IPS-20b (cell line): ENCODE data around the gene PSEN1.

Experiments used
- H3K27ac ChIP-seq: one replicate; pipeline ENCODE4 v1.5.1; 2013; ENCODE audit warnings: low read length
- H3K27me3 ChIP-seq: 2 replicates; pipeline ENCODE4 v1.6.1; 2013; ENCODE audit warnings: mild to moderate bottlenecking, low read length, inconsistent platforms; ENCODE audit not compliant: insufficient read depth
- H3K36me3 ChIP-seq: 2 replicates; pipeline ENCODE4 v1.6.1; 2013; ENCODE audit warnings: low read depth, mild to moderate bottlenecking, inconsistent platforms, low read length, moderate library complexity; ENCODE audit not compliant: insufficient read depth
- H3K4me1 ChIP-seq: 2 replicates; pipeline ENCODE4 v1.6.1; 2013; ENCODE audit warnings: mild to moderate bottlenecking, control low read depth, inconsistent platforms, low read length, moderate library complexity; ENCODE audit not compliant: insufficient read depth
- H3K4me3 ChIP-seq: 2 replicates; pipeline ENCODE4 v1.5.1; 2013; ENCODE audit warnings: mild to moderate bottlenecking, low read length, inconsistent platforms
- H3K9ac ChIP-seq: 2 replicates; pipeline ENCODE4 v1.6.1; 2013; ENCODE audit warnings: low read depth, mild to moderate bottlenecking, inconsistent platforms, low read length, moderate library complexity
- H3K9me3 ChIP-seq: 2 replicates; pipeline ENCODE4 v1.6.1; 2013; ENCODE audit warnings: mild to moderate bottlenecking, low read depth, low read length, inconsistent platforms; ENCODE audit not compliant: insufficient read depth

The PSEN1 gene

DNA sequence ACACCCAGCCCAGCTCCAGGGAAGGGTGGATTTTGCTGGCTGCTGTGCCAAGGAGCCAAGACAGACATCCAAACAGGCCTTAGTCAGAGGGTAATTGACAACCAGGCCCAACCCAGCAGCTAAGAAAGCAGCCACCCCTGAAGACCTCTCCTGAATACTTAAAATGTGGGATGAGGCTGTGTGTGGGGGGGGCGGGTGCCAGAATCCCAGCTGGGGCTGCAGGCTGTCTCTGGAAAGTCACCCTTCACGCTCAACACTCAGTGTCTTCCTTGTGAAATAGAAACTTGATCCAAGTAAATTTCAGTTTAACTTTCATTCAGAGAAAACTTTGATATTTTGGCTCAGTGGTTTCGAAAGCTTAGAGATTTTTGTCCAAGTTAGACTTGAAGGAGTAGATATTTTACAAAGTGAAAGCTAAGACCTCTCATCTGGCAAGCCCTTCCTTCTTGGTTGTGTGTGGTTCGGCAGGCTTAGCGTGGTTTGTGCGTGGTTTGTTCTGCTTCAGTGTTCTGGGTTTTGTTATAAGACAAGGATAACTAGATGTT is 106.1 kb downstream of the PSEN1 start:
- peaks cover 11% of the 10 kb centered on the region for H3K4me1 ChIP-seq
- H3K9ac ChIP-seq, result no peak overlapping the region
- no peak overlapping the region for H3K4me3 ChIP-seq
- 0 out of 2 replicates have a peak, but pooled peaks cover 3% of the 10 kb centered on the region for H3K36me3 ChIP-seq
- H3K9me3 ChIP-seq, result no peaks in the 10 kb centered on the region
- H3K27ac ChIP-seq, result no peak overlapping the region
- H3K27me3 ChIP-seq, result peaks cover 37% of the 10 kb centered on the region

DNA sequence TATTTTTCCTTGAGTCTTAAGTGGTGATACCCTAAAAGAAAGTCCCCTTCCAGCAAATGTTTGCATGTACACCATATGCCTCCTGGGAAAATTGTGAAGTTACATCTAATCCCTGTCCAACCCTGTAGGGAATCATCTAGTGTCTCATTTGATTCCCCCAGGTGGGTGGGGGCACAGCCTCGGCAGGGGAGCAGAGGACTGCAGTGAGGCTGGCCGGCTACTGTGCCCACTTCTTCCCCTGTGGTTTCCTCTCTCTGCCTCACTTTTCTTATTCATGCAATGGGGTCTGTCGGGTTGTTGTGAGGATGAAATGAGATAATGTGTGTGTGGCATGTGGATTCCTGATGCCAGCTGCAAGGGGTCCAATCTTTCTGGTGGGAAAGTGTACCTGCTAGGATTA is 107.0 kb downstream of the PSEN1 start:
- no peaks in the 10 kb centered on the region for H3K9me3 ChIP-seq
- H3K4me1 ChIP-seq, result peaks cover 11% of the 10 kb centered on the region
- no peak overlapping the region for H3K27ac ChIP-seq
- 0 out of 2 replicates have a peak, but pooled peaks cover 3% of the 10 kb centered on the region for H3K36me3 ChIP-seq
- peaks cover 28% of the 10 kb centered on the region for H3K27me3 ChIP-seq
- H3K4me3 ChIP-seq, result no peak overlapping the region
- H3K9ac ChIP-seq, result no peak overlapping the region

DNA sequence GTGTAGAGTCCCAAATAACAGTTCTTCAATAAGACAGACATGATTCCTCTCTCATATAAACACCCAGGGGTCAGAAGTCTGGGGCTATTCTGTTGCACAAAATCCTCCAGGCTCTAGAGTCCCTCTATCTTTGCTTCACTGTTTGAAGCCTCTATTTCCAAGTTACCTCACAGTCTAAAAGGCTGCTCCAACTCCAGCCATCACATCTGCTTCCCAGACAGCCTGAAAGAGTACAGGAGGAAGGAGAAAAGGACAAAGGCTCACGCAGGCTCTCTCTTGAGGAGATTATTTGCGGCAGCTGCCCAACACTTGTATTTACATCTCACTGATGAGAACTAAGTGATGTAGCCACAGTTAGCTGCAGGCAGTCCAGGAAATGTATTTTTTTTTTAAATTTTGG is 107.4 kb downstream of the PSEN1 start:
- H3K27ac ChIP-seq, result no peak overlapping the region
- H3K27me3 ChIP-seq, result peaks cover 24% of the 10 kb centered on the region
- H3K4me3 ChIP-seq, result no peak overlapping the region
- H3K36me3 ChIP-seq, result 0 out of 2 replicates have a peak, but pooled peaks cover 3% of the 10 kb centered on the region
- H3K4me1 ChIP-seq, result peaks cover 6% of the 10 kb centered on the region
- H3K9me3 ChIP-seq, result no peaks in the 10 kb centered on the region
- H3K9ac ChIP-seq, result no peak overlapping the region

DNA sequence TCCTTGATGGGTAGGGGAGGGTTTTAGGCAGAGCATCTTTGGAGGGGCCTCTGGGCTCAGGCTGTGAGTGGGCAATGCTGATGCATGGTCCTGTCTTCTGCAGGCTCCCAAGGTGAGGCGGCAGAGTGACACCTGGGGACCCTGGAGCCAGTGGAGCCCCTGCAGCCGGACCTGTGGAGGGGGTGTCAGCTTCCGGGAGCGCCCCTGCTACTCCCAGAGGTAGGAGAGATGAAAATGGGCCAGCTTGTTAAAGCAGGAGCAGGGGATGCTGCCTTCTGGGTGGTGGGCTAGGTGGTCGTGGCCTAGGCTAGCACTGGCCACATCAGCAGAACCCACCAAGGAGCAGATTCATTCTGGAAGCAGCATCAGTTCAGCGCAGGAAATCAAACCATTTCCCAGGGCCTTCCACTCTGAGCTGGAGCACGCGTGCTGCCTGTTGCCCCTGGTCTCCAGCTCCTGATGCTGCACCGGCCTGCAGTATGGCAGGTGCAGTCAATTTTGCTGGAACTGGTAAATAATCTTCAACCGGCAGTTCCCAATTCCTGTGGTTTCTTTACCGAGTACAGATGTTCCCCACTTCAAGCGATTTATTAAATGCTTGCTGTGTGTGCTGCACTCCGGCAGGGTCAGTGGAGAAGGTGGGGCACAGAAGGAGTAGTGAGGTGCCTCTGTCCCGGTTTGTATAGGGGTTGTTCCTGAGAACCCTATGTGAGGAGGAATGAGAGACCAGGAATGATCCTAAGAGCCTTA is 108.4 kb downstream of the PSEN1 start:
- Histone ChIP-seq H3K4me3 (peak overlapping the region; percentile 51; the same call in 1 of the 2 replicates), H3K9ac (no peak overlapping the region), H3K27me3 (peaks cover 15% of the 10 kb centered on the region), H3K36me3 (0 out of 2 replicates have a peak, but pooled peaks cover 3% of the 10 kb centered on the region), H3K27ac (no peak overlapping the region), H3K4me1 (no peaks in the 10 kb centered on the region), H3K9me3 (no peaks in the 10 kb centered on the region)

DNA sequence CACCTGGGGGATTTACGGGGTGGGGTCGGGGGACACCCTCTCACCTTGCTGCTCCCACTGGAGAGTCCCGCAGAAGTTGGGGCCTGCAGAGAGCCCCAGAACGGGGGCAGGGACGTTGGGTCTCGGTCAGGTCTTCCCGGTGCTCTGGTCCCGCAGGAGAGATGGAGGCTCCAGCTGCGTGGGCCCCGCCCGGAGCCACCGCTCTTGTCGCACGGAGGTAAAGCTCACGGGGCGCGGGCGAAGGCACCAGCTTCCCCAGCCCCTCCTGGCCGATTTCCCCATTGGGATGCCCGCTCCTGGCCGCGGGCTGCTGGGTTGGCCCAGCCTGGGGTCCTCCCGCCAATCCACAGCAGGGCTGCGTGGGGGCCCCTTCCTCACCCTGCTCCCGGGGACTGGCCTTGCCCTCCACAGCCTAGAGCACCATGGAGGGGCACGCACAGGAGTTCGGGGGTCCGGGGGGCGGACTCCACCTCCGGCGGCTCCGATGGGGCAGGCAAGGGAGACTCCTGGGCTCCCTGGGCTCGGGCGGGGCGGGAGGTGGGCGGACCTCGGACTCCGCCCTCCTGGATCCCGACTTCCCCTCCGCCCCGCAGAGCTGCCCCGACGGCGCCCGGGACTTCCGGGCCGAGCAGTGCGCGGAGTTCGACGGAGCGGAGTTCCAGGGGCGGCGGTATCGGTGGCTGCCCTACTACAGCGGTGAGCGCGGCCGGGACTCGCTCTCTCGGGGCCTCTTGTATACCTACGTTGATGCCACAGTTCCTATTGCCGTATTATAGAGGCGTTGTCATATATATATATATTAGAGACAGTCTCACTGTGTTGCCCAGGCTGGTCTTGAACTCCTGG is 109.4 kb downstream of the PSEN1 start:
- H3K9me3 ChIP-seq, result no peaks in the 10 kb centered on the region
- no peak overlapping the region for H3K9ac ChIP-seq
- no peaks in the 10 kb centered on the region for H3K4me1 ChIP-seq
- peak overlapping the region; percentile 51; the same call in 1 of the 2 replicates for H3K4me3 ChIP-seq
- H3K27ac ChIP-seq, result no peak overlapping the region
- peaks cover 5% of the 10 kb centered on the region; the same call in 1 of the 2 replicates for H3K27me3 ChIP-seq
- H3K36me3 ChIP-seq, result 0 out of 2 replicates have a peak, but pooled peaks cover 3% of the 10 kb centered on the region

DNA sequence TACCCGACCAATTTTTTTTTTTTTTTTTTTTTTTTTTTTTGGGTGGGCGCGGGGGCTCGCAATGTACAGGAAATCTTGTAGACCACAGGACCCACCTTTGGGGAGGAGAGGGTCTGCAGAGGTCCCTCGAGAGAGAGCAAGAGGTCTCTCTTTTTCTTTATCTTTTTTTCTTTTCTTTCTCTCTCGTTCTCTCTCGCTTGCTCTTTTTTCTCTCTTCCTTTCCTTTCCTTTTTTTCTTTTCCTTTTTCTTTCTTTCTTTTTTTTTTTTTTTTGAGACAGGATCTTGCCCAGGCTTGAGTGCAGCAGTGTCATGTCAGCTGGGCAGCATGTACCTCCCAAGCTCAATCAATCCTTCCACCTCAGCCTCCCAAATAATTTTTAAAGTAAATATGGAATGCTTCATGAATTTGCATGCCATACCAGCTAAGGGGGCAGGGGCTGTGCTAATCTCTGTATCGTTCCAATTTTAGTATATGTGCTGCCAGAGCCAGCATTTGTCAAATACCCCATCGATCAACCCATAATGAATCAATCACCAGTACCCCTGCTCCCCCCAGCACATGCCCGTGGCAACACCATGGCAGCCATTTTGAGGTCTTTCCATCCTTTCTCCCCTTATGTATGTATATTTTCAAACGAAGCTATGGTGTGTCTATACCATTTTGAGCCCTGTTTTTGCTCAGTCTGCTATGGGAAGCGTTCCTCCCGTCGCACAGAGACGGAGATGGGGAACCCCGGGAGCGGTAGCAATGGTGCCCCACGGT is 110.3 kb downstream of the PSEN1 start:
- no peak overlapping the region for H3K9ac ChIP-seq

DNA sequence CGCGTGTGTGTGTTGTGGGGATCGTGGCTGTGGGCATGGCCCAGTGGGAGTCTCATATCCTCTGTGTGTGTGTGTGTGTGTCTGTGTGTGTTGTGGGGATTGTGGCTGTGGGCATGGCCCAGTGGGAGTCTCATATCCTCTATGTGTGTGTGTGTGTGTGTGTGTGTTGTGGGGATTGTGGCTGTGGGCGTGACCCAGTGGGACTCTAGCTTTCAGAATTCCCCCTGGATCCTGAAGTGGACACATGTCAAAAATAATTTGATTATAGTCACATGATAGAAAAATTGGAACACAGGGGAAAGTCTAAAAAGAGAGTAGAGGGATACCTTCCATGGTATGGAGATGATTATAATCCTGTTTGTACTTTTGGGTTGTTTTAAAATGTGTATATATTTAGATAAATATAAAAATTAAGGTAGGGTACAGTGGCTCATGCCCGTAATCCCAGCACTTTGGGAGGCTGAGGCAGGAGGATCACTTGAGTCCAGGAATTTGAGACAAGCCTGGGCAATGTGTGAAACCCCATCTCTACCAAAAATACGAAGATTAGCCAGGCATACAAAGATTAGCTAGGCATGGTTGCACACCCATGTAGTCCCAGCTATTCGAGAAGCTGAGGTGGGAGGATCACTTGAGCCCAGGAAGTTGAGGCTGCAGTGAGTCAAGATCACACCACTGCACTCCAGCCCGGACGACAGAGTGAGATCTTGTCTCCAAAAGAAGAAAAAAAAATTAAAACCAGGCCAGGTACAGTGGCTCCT is 112.0 kb downstream of the PSEN1 start:
- Histone ChIP-seq H3K4me1 (no peaks in the 10 kb centered on the region), H3K9me3 (no peaks in the 10 kb centered on the region), H3K36me3 (0 out of 2 replicates have a peak, but pooled peaks cover 3% of the 10 kb centered on the region), H3K27ac (no peak overlapping the region), H3K9ac (no peak overlapping the region), H3K4me3 (no peak overlapping the region), H3K27me3 (no peaks in the 10 kb centered on the region)

More for the DNA sequence above, 110.3 kb downstream of the PSEN1 start:
- Histone ChIP-seq H3K4me3 (peak overlapping the region; percentile 51; the same call in 1 of the 2 replicates), H3K36me3 (0 out of 2 replicates have a peak, but pooled peaks cover 3% of the 10 kb centered on the region), H3K4me1 (no peaks in the 10 kb centered on the region), H3K9me3 (no peaks in the 10 kb centered on the region), H3K27me3 (no peaks in the 10 kb centered on the region), H3K27ac (no peak overlapping the region)

DNA sequence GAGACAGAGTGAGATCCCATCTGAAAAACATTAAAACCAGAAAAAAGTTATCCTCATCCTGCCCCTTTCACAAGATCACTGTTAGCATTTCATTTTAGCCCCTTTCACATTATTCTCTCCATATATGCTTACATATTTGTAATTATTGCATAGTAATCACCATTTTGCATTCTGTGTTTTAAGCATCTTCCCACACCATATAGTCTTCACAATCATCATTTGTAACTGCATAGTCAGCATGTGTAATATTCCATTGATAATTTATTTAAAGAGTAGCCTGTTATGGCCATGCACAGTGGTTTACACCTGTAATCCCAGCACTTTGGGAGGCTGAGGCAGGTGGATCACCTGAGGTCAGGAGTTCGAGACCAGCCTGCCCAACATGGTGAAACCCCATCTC is 112.8 kb downstream of the PSEN1 start:
- Histone ChIP-seq H3K27me3 (no peaks in the 10 kb centered on the region), H3K9ac (no peak overlapping the region), H3K36me3 (no peaks in the 10 kb centered on the region), H3K9me3 (no peaks in the 10 kb centered on the region), H3K27ac (no peak overlapping the region), H3K4me1 (no peaks in the 10 kb centered on the region), H3K4me3 (no peak overlapping the region)

DNA sequence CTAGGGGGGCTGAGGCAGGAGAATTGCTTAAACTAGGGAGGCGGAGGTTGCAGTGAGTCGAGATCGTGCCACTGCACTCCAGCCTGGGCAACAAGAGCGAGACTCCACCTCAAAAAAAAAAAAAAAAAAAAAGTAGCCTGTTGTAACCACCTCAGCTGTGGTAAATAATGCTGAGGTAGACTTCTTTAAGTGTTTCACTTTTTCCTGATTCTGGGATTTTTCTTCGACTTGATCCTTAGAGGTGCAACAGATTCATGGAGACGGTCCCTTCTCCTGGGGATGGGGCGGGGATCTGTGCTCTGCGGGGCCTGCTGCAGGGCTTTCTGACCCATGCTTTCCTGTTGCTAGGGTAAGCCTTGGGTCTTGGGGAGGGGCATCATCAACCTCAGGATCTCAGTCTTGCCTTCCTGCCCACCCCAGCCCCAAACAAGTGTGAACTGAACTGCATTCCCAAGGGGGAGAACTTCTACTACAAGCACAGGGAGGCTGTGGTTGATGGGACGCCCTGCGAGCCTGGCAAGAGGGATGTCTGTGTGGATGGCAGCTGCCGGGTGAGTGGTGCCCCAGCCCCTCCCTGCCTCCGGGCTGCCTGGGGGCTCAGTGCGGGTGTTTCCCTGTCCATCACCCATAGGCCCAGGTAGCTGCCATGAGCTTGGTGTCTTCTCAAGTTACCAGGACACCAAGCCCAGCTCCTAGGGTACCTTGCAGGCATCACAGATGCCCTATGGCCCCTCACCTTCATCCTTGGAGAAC is 113.4 kb downstream of the PSEN1 start:
- Histone ChIP-seq H3K9ac (no peak overlapping the region), H3K4me1 (no peaks in the 10 kb centered on the region), H3K27ac (no peak overlapping the region), H3K4me3 (no peak overlapping the region), H3K36me3 (no peaks in the 10 kb centered on the region), H3K9me3 (no peaks in the 10 kb centered on the region), H3K27me3 (no peaks in the 10 kb centered on the region)

DNA sequence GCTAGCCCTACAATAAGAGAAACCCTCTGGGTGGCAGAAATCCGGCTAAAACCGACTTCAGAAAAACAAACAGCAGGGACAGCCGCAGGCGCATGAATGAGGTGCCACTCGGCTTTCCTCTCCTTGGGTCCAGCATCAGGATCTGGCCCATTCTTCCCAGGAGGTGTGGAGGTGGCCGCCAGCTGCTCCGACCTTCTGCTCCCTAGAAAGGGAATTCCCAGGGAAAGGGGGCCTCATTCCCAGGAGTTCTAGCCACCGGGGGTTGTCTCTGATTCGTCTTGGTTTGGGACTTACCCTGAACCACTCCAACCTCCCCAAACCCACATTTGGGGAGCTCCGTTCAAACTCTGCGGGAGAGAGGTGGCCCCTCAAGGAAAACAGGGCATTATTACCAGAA is 114.0 kb downstream of the PSEN1 start:
- Histone ChIP-seq H3K27ac (no peak overlapping the region), H3K36me3 (no peaks in the 10 kb centered on the region)

More for the DNA sequence above, 114.0 kb downstream of the PSEN1 start:
- Histone ChIP-seq H3K27me3 (no peaks in the 10 kb centered on the region), H3K4me1 (no peaks in the 10 kb centered on the region), H3K4me3 (no peak overlapping the region), H3K9ac (no peak overlapping the region), H3K9me3 (no peaks in the 10 kb centered on the region)
